K562 (cell line): ENCODE results near the gene ZNF669. TPM values are rescaled to one million over a fixed set of nuclear protein-coding genes. Genes with fewer than 3 reads are reported as not detected.

ENCODE experiments used
- MYC ChIP-seq, 2 experiments: fragments of 250-450 bp in 1 of 2; sonication (Bioruptor Pico) in 1 of 2; IDR thresholded peaks; 2 replicates each; pipeline versions ENCODE4 v1.5.1 to v1.6.1; 2012 to 2021; ENCODE audit warnings: low read depth in 2 of 2, borderline replicate concordance in 1 of 2, improper control_type of control experiment in 1 of 2, low read length in 1 of 2, mild to moderate bottlenecking in 1 of 2, moderate library complexity in 1 of 2
- NFRKB ChIP-seq: fragments of 450-650 bp; IDR thresholded peaks from 2 replicates; pipeline ENCODE4 v1.6.1; 2016; ENCODE audit warnings: low read depth
- POLR2A ChIP-seq: fragments of 450-650 bp; conservative IDR thresholded peaks from 2 replicates; pipeline ENCODE4 v1.6.1; 2016
- RHOXF2B ChIP-seq: fragments of 250-450 bp; sonication (Bioruptor Pico); conservative IDR thresholded peaks from 2 replicates; pipeline ENCODE4 v1.5.1; 2021
- SP1 ChIP-seq: sonication (generic); formaldehyde crosslinking; IDR thresholded peaks from 2 replicates; pipeline ENCODE4 v1.8.1; 2022; ENCODE audit warnings: mild to moderate bottlenecking, missing genetic modification reagents
- polyA plus RNA-seq, 8 experiments: library from polyadenylated mRNA; depleted of rRNA in 4 of 8; stranded (reverse) in 5 of 8; unstranded in 3 of 8; fragments of >200 nt; fragmentation: Nextera tagmentation in 2 of 8; fragmentation: Illumina TruSeq in 1 of 8; extraction: Ambion mirVana in 2 of 8; extraction: Trizol in 1 of 8; gene quantifications; 2 replicates each; pipeline versions ENCODE4 v1.2.1 to v1.2.3, GENCODE V29; 2011 to 2014; ENCODE audit warnings: inconsistent platforms in 1 of 8, missing spikeins in 1 of 8
- total RNA-seq, 7 experiments: library from RNA; depleted of rRNA in 6 of 7; stranded (reverse); fragments of >200 nt in 6 of 7; fragmentation: Illumina TruSeq in 2 of 7; extraction: Trizol in 2 of 7; gene quantifications; 2 replicates each; pipeline versions ENCODE4 v1.2.1 to v1.2.3, GENCODE V29; 2011 to 2021; ENCODE audit warnings: low replicate concordance in 1 of 7
- TF ChIP-seq, protein P1 (sequence below): fragments of 250-450 bp; sonication (Bioruptor Pico); IDR thresholded peaks from 2 replicates; pipeline ENCODE4 v1.9.0; 2021; ENCODE audit warnings: mild to moderate bottlenecking, inconsistent platforms
- TF ChIP-seq, protein P2 (sequence below): sonication (generic); formaldehyde crosslinking; IDR thresholded peaks from 2 replicates; pipeline ENCODE4 v1.8.0; 2023; ENCODE audit warnings: missing genetic modification reagents, mild to moderate bottlenecking, borderline replicate concordance

The ZNF669 gene
- total and polyA plus RNA-seq, 9 of the 15 experiments (the other 6 are each of a cell fraction or from before 2014, with no cell fraction given) = 5.3 to 18.3 (median 10.2) TPM

DNA sequence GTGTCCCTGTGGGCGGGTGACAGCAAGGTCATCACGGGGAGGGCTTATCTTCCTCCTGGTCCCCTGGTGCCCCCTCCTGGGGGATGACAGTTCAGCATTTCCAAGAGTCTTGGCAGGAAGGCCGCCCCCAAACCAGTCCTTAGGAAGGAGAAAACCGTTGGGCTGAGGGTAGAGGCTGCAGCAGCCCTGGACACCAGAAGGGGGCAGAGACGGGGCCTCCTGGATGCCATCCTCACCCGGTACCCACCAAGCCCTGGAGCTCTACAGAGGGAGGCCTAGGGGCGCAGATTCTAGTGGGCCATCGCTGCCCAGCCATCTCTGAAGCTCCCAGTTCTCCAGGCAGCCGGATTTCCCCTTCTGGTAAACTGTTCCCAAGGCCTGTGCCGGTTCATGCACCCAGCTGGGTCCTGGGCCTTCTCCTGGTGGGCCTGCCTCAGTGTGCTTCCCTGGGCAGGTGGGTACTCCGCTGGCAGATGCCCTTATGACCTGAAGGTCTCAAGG is 14.8 kb upstream of the ZNF669 start (continued):
- no peak for TF ChIP-seq NFRKB
- TF ChIP-seq, protein P1, sequence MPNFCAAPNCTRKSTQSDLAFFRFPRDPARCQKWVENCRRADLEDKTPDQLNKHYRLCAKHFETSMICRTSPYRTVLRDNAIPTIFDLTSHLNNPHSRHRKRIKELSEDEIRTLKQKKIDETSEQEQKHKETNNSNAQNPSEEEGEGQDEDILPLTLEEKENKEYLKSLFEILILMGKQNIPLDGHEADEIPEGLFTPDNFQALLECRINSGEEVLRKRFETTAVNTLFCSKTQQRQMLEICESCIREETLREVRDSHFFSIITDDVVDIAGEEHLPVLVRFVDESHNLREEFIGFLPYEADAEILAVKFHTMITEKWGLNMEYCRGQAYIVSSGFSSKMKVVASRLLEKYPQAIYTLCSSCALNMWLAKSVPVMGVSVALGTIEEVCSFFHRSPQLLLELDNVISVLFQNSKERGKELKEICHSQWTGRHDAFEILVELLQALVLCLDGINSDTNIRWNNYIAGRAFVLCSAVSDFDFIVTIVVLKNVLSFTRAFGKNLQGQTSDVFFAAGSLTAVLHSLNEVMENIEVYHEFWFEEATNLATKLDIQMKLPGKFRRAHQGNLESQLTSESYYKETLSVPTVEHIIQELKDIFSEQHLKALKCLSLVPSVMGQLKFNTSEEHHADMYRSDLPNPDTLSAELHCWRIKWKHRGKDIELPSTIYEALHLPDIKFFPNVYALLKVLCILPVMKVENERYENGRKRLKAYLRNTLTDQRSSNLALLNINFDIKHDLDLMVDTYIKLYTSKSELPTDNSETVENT (CRISPR knock-in tag) = no peak
- TF ChIP-seq MYC (IDR thresholded peaks at IDR 0.05; ENCODE audit: low read depth, low read length) = no peak
- no peak for TF ChIP-seq MYC (CRISPR knock-in tag; IDR thresholded peaks at IDR 0.05; ENCODE audit: borderline replicate concordance, low read depth)
- TF ChIP-seq, protein P2, sequence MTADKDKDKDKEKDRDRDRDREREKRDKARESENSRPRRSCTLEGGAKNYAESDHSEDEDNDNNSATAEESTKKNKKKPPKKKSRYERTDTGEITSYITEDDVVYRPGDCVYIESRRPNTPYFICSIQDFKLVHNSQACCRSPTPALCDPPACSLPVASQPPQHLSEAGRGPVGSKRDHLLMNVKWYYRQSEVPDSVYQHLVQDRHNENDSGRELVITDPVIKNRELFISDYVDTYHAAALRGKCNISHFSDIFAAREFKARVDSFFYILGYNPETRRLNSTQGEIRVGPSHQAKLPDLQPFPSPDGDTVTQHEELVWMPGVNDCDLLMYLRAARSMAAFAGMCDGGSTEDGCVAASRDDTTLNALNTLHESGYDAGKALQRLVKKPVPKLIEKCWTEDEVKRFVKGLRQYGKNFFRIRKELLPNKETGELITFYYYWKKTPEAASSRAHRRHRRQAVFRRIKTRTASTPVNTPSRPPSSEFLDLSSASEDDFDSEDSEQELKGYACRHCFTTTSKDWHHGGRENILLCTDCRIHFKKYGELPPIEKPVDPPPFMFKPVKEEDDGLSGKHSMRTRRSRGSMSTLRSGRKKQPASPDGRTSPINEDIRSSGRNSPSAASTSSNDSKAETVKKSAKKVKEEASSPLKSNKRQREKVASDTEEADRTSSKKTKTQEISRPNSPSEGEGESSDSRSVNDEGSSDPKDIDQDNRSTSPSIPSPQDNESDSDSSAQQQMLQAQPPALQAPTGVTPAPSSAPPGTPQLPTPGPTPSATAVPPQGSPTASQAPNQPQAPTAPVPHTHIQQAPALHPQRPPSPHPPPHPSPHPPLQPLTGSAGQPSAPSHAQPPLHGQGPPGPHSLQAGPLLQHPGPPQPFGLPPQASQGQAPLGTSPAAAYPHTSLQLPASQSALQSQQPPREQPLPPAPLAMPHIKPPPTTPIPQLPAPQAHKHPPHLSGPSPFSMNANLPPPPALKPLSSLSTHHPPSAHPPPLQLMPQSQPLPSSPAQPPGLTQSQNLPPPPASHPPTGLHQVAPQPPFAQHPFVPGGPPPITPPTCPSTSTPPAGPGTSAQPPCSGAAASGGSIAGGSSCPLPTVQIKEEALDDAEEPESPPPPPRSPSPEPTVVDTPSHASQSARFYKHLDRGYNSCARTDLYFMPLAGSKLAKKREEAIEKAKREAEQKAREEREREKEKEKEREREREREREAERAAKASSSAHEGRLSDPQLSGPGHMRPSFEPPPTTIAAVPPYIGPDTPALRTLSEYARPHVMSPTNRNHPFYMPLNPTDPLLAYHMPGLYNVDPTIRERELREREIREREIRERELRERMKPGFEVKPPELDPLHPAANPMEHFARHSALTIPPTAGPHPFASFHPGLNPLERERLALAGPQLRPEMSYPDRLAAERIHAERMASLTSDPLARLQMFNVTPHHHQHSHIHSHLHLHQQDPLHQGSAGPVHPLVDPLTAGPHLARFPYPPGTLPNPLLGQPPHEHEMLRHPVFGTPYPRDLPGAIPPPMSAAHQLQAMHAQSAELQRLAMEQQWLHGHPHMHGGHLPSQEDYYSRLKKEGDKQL (CRISPR knock-in tag) = 0 out of 2 replicates have a peak, but pooled peaks have one; percentile 75
- no peak for TF ChIP-seq POLR2A
- TF ChIP-seq RHOXF2B (CRISPR knock-in tag) = no peak
- TF ChIP-seq SP1 (CRISPR knock-in tag) = peak; percentile 73
